Measurements from ENCODE around the gene GIT1. TPM values are rescaled to one million over a fixed set of nuclear protein-coding genes. Genes with fewer than 3 reads are reported as not detected.

Gene GIT1
- total and polyA plus RNA-seq, 9 of the 15 experiments (the other 6 are each of a cell fraction or from before 2014, with no cell fraction given) = 0.35 to 35.3 (median 17.1) TPM

- TF ChIP-seq SAFB2 (IDR thresholded peaks at IDR 0.05; ENCODE audit: borderline replicate concordance, low read depth, low read length, severe bottlenecking) (no peak), GABPA (tag; conservative IDR thresholded peaks at IDR 0.05; ENCODE audit: low read depth) (0 out of 2 replicates have a peak, but pooled peaks have one; percentile 36), ZNF143 (CRISPR knock-in tag; IDR thresholded peaks at IDR 0.05) (peak; percentile 78), RBM39 (optimal IDR thresholded peaks at IDR 0.05; ENCODE audit: low read depth, low read length) (no peak), HDAC1 (IDR thresholded peaks at IDR 0.05) (no peak), CCNT2 (IDR thresholded peaks at IDR 0.05; ENCODE audit: borderline replicate concordance, extremely low read depth, insufficient read length, low read depth, low read length) (peak; percentile 32), ZMIZ1 (IDR thresholded peaks at IDR 0.05; ENCODE audit: low read depth in 2 of 2, low read length in 2 of 2) (no peak), CREB3L1 (IDR thresholded peaks at IDR 0.05; ENCODE audit: borderline replicate concordance, low read depth) (peak; percentile 56; the same call in 1 of the 2 replicates), MITF (IDR thresholded peaks at IDR 0.05) (no peak), PRDM10 (IDR thresholded peaks at IDR 0.05; ENCODE audit: partially characterized antibody) (no peak), POLR3G (IDR thresholded peaks at IDR 0.05; ENCODE audit: extremely low read depth, insufficient read length, insufficient replicate concordance) (no peak), SOX6 (IDR thresholded peaks at IDR 0.05) (no peak), MBD2 (IDR thresholded peaks at IDR 0.05; ENCODE audit: borderline replicate concordance, low read depth) (0 out of 2 replicates have a peak, but pooled peaks have one; percentile 24), FIP1L1 (IDR thresholded peaks at IDR 0.05; ENCODE audit: low read depth, low read length, poor library complexity, severe bottlenecking) (peak; percentile 42), NONO (IDR thresholded peaks at IDR 0.05; ENCODE audit: low read depth in 2 of 2, low read length in 1 of 2) (peak in 1 of 2 experiments; percentile 69; a peak in 1 of 4 replicates), ZNF121 (CRISPR knock-in tag; conservative IDR thresholded peaks at IDR 0.05) (no peak)
Measured at GRCh38 chr17:29592850-29593551, 3.6 kb upstream of the GIT1 start, which contains the start of gene ANKRD13B (continued).

Data from K562 (cell line).